Spleen (tissue), 11 donors: ENCODE data around the gene CD207. TPM values are rescaled to one million over a fixed set of nuclear protein-coding genes. Genes with fewer than 3 reads are reported as not detected.

ENCODE experiments used
- DNase-seq: peaks from one replicate; pipeline ENCODE4 v3.0.0-alpha.2; 2020
- H3K27ac ChIP-seq, 8 donors: fragments of 200-600 bp; sonication (generic) in 7 of 8; 1 replicate in 4 of 8; 2 replicates in 4 of 8; pipeline versions ENCODE4 v1.5.0 to v1.8.0; 2016 to 2021; ENCODE audit warnings: inconsistent platforms in 4 of 8, mild to moderate bottlenecking in 4 of 8, moderate library complexity in 1 of 8
- H3K27me3 ChIP-seq, 7 donors: fragments of 200-600 bp; sonication (generic) in 6 of 7; replicated peaks in 1 of 7; 1 replicate in 4 of 7; 2 replicates in 3 of 7; pipeline versions ENCODE4 v1.5.0 to v1.8.0; 2016 to 2021; ENCODE audit warnings: inconsistent platforms in 3 of 7, mild to moderate bottlenecking in 1 of 7
- H3K36me3 ChIP-seq, 6 donors: fragments of 200-600 bp; sonication (generic) in 5 of 6; 1 replicate in 4 of 6; 2 replicates in 2 of 6; pipeline versions ENCODE4 v1.5.0 to v1.8.0; 2016 to 2021; ENCODE audit warnings: inconsistent platforms in 2 of 6
- H3K4me1 ChIP-seq, 6 donors: fragments of 200-600 bp; sonication (generic) in 5 of 6; 1 replicate in 3 of 6; 2 replicates in 3 of 6; pipeline versions ENCODE4 v1.5.0 to v1.8.0; 2016 to 2021; ENCODE audit warnings: inconsistent platforms in 3 of 6
- H3K4me3 ChIP-seq, 8 donors: fragments of 200-600 bp; sonication (generic) in 7 of 8; 1 replicate in 4 of 8; 2 replicates in 4 of 8; pipeline versions ENCODE4 v1.5.0 to v1.8.0; 2016 to 2021; ENCODE audit warnings: inconsistent platforms in 4 of 8, mild to moderate bottlenecking in 4 of 8, moderate library complexity in 2 of 8
- H3K9me3 ChIP-seq, 8 donors: fragments of 200-600 bp; sonication (generic) in 7 of 8; 1 replicate in 4 of 8; 2 replicates in 4 of 8; pipeline versions ENCODE4 v1.5.0 to v1.8.0; 2016 to 2021; ENCODE audit warnings: inconsistent platforms in 4 of 8
- POLR2A ChIP-seq, 3 donors: fragments of 450-650 bp; IDR thresholded peaks; one replicate each; pipeline ENCODE4 v1.5.1; 2017; ENCODE audit warnings: antibody characterized with exemption in 3 of 3, mild to moderate bottlenecking in 1 of 3
- POLR2AphosphoS5 ChIP-seq, 3 donors: sonication (generic); formaldehyde crosslinking; IDR thresholded peaks; one replicate each; pipeline ENCODE4 v1.5.1; 2017; ENCODE audit warnings: antibody characterized with exemption in 3 of 3
- WGBS, 5 donors: extraction: QIAGEN DNeasy Blood & Tissue Kit in 3 of 5; methylation state at CpG; one replicate each; pipeline versions ENCODE4 v1.1.5 to v1.1.7; 2013 to 2018; 5-methylcytosine and 5-hydroxymethylcytosine counted together
- intact Hi-C: fragments of 100-400 bp; cut with DNase I; formaldehyde crosslinking; loops from one replicate; pipeline ENCODE4 v1.15.0; 2023; ENCODE audit warnings: low total_unique reads
- polyA plus RNA-seq, 3 donors: library from polyadenylated mRNA; stranded (reverse); fragments of 200-250 nt; gene quantifications; one replicate each; pipeline ENCODE4 v1.2.1, GENCODE V29; 2013
- total RNA-seq, 7 donors: library from RNA; depleted of rRNA in 3 of 7; stranded (reverse); fragments of >200 nt in 3 of 7; fragmentation: NEBNext Ultra II Directional in 4 of 7; extraction: Animal tissue kit (Norgen Biotek cat#: 25700) in 4 of 7; gene quantifications; one replicate each; pipeline versions ENCODE4 v1.1.0 to v1.2.1, GENCODE V29; 2016 to 2021
- TF ChIP-seq, protein P1 (sequence below), 11 experiments: fragments of 200-600 bp in 7 of 11; fragments of 450-650 bp in 4 of 11; sonication (generic) in 4 of 11; IDR thresholded peaks in 8 of 11; conservative IDR thresholded peaks in 3 of 11; 1 replicate in 7 of 11; 2 replicates in 4 of 11; pipeline versions ENCODE4 v1.4.0 to v1.8.0; 2016 to 2021; ENCODE audit warnings: antibody characterized with exemption in 11 of 11, inconsistent platforms in 4 of 11, mild to moderate bottlenecking in 1 of 11
- donor health status: healthy with polysubstance abuse.
- donor health status: DM: no; HTN: no; CAD: no; lungs with moderate emphysema.
- donor health status: DM: no; HTN: no; CAD: no.
- donor health status: Bipolar disorder and iron deficiency.
- donor health status: healthy.
- donor health status: DM: no; HTN: no; CAD: no.
- donor health status: DM: yes; HTN: yes; CAD: no.

Gene CD207
- total and polyA plus RNA-seq, 10 donors: 0.05 to 0.76 (median 0.36) TPM; not detected in 6

DNA sequence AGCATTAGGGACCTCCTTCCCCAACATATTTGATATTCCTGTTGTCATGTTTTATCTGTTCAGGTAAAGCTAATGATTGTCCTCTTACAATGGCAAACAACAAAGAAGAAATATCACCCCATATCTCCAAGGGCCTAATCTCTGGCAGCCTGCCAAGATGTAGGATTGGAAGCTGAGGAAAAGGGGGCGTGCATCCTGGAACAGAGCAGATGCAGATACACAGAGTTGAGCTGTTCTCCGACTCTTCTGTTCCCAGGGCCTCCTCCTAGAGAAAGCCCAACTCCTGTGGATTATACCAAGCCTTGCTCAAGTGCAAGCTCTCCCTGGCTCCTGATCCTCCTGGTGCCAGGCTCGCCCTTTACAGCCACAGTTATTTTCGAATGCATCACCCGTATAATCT is 35.2 kb upstream of the CD207 start:
- intact Hi-C loops: loop anchor here (10.0 kb wide), 1 partner anchor 54 kb away; no protein-coding TSS in a partner anchor
- Histone ChIP-seq H3K27ac (no peak overlapping the region), H3K27me3 (peaks cover 0 to 64% (median 43%) of the 10 kb centered on the region in 7 donors), H3K36me3 (no peaks in the 10 kb centered on the region), H3K9me3 (no peaks in the 10 kb centered on the region), H3K4me1 (peaks cover 6 to 12% (median 8%) of the 10 kb centered on the region in 6 donors), H3K4me3 (peak overlapping the region in 1 of 8 donors; percentile 49)
- DNase-seq: no peak
- WGBS, 5 donors: 55 to 75% (median 66%) methylated on average over 5 of the region's 5 CpGs
- TF ChIP-seq POLR2A (IDR thresholded peaks at IDR 0.05) (no peak), POLR2AphosphoS5 (IDR thresholded peaks at IDR 0.05) (no peak)
- TF ChIP-seq, protein P1, sequence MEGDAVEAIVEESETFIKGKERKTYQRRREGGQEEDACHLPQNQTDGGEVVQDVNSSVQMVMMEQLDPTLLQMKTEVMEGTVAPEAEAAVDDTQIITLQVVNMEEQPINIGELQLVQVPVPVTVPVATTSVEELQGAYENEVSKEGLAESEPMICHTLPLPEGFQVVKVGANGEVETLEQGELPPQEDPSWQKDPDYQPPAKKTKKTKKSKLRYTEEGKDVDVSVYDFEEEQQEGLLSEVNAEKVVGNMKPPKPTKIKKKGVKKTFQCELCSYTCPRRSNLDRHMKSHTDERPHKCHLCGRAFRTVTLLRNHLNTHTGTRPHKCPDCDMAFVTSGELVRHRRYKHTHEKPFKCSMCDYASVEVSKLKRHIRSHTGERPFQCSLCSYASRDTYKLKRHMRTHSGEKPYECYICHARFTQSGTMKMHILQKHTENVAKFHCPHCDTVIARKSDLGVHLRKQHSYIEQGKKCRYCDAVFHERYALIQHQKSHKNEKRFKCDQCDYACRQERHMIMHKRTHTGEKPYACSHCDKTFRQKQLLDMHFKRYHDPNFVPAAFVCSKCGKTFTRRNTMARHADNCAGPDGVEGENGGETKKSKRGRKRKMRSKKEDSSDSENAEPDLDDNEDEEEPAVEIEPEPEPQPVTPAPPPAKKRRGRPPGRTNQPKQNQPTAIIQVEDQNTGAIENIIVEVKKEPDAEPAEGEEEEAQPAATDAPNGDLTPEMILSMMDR (IDR thresholded peaks at IDR 0.05 in 8 of 11, conservative IDR thresholded peaks at IDR 0.05 in 3 of 11): no peak

DNA sequence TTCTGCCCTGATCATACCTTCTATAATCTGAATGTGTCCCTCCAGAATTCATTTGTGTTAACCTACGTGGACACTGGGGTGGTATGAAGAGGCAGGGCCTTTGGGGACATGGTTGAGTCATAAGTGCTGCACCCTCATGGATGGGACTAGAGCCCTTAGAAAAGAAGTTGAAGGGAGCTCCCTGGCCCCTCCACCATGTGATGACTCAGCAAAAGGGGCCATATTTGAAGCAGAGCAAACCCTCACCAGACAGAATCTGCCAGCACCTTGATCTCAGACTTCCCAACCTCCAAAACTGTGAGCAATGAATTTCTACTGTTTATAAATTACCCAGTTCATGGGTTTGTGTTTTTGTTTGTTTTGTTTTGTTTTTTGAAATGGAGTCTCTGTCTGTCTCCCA is 33.4 kb upstream of the CD207 start:
- no peak overlapping the region for H3K27ac ChIP-seq
- peaks cover 0 to 62% (median 29%) of the 10 kb centered on the region in 7 donors for H3K27me3 ChIP-seq
- intact Hi-C loops: no loop called here
- TF ChIP-seq, protein P1 (IDR thresholded peaks at IDR 0.05 in 8 of 11, conservative IDR thresholded peaks at IDR 0.05 in 3 of 11): no peak
- TF ChIP-seq POLR2AphosphoS5 (IDR thresholded peaks at IDR 0.05): no peak
- TF ChIP-seq POLR2A (IDR thresholded peaks at IDR 0.05): no peak
- H3K9me3 ChIP-seq: no peaks in the 10 kb centered on the region
- no peak for DNase-seq
- 67 to 93% (median 80%) methylated on average over 1 of the region's 1 CpG for WGBS, 5 donors
- peaks cover 6 to 12% (median 8%) of the 10 kb centered on the region in 6 donors for H3K4me1 ChIP-seq
- no peak overlapping the region for H3K4me3 ChIP-seq
- no peaks in the 10 kb centered on the region for H3K36me3 ChIP-seq

DNA sequence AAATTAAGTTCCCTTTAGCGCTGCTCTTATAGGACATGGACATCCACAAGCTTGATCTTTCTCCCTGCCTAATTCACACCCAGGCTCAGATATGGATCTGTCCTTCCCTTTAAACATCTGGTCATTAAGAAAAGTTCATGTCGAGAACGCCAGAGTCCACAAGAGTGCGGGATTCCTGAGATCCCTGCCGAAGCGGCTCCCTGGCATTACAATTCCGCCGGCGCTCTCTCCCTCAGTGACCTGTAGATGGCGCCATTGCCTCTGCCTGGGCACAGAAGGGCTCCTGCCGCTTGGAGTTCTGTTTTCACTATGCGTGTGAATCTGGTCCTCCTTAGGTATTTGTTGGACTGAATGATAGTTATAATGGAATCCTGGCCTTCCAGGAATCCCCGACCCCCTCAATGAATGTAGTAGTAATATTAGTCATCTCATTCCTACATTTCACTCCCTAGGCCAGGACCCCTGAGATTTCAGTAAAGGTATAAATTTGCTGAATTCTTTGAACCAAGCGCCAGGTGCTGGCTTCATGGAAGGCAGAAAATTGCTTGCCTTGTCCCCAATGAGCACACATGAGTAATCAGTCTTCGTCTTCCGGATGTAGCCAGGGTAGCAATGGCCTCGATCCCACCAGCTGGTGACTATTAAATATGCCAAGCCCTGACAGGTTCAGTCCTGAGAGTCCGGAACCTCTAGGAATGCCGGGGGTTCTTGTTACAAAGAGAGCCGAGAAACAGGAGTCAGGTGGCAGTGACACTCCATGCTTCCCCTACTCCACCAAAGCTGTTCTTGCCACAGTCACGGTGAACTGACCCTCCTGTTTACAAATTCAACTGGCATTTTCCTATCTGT is 26.4 kb upstream of the CD207 start:
- Histone ChIP-seq H3K9me3 (no peaks in the 10 kb centered on the region), H3K4me1 (peaks cover 0 to 8% (median 6%) of the 10 kb centered on the region in 6 donors), H3K4me3 (no peak overlapping the region), H3K27me3 (peaks cover 0 to 66% (median 24%) of the 10 kb centered on the region in 7 donors), H3K27ac (no peak overlapping the region), H3K36me3 (no peaks in the 10 kb centered on the region)
- 24 to 31% (median 29%) methylated on average over 21 of the region's 21 CpGs for WGBS, 5 donors
- peak; percentile 88 for DNase-seq
- intact Hi-C loops: no loop called here
- TF ChIP-seq, protein P1 (IDR thresholded peaks at IDR 0.05 in 8 of 11, conservative IDR thresholded peaks at IDR 0.05 in 3 of 11): peak; percentile 37 to 91 (median 87)
- TF ChIP-seq POLR2AphosphoS5 (IDR thresholded peaks at IDR 0.05) (no peak), POLR2A (IDR thresholded peaks at IDR 0.05) (no peak)

DNA sequence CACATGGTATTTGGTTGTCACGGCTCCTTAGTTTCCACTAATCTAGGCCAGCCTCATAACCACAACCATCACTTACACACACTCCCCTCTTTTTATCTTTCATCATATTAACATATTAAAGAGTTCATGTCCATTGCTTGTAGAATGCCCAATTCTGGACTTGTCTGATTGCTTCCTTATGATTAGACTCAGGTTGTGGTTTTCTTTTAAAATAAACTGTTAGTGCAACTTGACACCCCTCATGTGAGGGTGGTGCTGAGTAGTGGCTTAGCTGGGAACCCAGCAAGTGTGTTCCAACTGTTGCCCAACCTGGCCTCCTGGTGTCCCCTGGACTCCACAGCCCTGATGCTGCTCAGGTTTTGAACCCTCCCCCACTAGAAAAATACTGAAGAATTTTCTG is 20.1 kb upstream of the CD207 start:
- no peaks in the 10 kb centered on the region for H3K36me3 ChIP-seq
- H3K9me3 ChIP-seq: no peaks in the 10 kb centered on the region
- H3K4me1 ChIP-seq: peaks cover 0 to 18% (median 0%) of the 10 kb centered on the region in 6 donors
- WGBS, 5 donors: 67 to 87% (median 84%) methylated on average over 1 of the region's 1 CpG
- intact Hi-C loops: no loop called here
- TF ChIP-seq, protein P1 (IDR thresholded peaks at IDR 0.05 in 8 of 11, conservative IDR thresholded peaks at IDR 0.05 in 3 of 11): no peak
- TF ChIP-seq POLR2AphosphoS5 (IDR thresholded peaks at IDR 0.05): no peak
- TF ChIP-seq POLR2A (IDR thresholded peaks at IDR 0.05): no peak
- no peak overlapping the region for H3K4me3 ChIP-seq
- no peak for DNase-seq
- no peak overlapping the region for H3K27ac ChIP-seq
- peaks cover 0 to 17% (median 4%) of the 10 kb centered on the region in 7 donors for H3K27me3 ChIP-seq
